Measurements from ENCODE around the gene CLCN4.

The CLCN4 gene

GRCh38 chrX:10244915-10245622 lies 88.3 kb downstream of the CLCN4 start:
- no peak for DNase-seq (ENCODE audit: low spot score)

- DNase-seq (ENCODE audit: low spot score), result no peak
Measured at GRCh38 chrX:10245886-10246285, 89.1 kb downstream of the CLCN4 start.

DNA sequence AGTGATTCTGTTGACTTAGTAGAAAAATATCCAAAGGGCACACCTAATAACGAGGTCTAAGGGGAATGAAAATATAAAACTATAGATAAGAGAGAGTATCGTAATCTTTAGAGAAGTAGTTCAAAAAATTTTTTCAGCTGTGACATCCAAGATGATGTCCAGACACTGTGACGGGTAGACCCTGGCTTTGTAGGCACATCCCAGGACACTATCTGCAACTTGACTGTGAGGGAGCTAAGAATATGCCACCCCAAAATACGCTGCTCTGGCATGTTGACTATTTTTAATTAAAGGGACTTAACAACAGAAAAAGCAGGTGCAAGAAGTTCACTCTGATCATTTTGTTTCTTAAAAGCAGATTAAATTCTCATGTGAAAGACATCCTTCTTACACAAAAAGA lies 89.5 kb downstream of the CLCN4 start:
- no peak for DNase-seq (ENCODE audit: low spot score)

- DNase-seq (ENCODE audit: low spot score), result no peak
Measured at GRCh38 chrX:10246846-10247245, 90.1 kb downstream of the CLCN4 start.

GRCh38 chrX:10254739-10255138 lies 98.0 kb downstream of the CLCN4 start:
- DNase-seq (ENCODE audit: low spot score), result no peak

GRCh38 chrX:10259716-10260115 lies 102.9 kb downstream of the CLCN4 start:
- DNase-seq (ENCODE audit: low spot score), result no peak

DNA sequence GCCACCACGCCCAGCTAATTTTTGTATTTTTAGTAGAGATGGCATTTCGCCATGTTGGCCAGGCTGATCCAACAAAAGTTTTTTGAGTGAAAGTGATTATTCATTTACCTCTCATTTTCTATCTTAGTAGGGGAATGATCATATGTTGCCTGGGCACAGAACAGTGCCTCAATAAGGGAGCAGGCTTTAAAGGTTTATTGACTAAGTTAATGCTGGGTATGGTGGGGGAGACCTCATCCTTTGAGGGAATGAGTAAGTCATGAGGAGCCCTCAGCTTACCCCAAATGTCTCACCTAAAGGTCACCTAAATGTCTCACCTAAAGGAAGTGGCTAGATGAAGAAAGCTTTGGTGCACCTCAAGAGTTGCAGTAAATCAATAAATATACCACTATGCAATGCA lies 109.0 kb downstream of the CLCN4 start:
- no peak for DNase-seq (ENCODE audit: low spot score)

DNA sequence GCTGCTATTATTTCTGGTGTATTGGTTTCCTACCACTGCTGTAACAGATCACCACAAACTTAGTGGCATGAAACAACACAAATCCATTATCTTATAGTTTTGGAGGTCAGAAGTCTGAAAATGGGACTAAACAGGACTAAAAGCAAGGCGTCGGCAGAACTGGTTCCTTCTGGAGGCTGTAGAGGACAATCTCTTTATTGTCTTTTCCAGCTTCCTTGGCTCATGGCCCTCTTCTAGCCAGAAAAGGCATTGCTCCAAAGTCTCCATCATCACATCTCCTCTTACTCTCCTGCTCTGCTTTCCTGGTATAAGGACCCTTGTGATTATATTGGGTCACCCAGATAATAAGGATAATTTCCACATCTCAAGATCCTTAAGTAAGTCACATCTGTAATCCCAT lies 121.9 kb downstream of the CLCN4 start:
- no peak for DNase-seq (ENCODE audit: low spot score)

DNA sequence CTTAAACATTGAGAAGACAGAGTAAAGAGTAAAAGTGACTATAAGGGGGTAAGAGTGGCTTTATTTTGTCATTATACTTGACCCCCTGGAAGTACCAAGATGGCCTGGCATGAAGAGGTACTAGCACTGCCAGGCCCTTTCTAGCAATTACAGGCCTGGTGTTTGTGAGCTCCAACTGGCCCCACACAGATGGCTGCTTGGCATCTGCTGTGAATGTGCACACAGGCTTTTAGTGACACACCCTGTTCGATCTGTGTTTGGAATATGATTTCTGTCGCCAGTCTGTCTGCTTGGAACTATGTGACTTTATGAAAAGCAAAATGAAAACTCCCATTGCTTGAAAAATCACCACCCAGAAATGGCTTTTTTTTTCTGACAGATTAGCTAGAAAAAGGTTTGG lies 123.3 kb downstream of the CLCN4 start:
- DNase-seq (ENCODE audit: low spot score), result no peak

GRCh38 chrX:10282490-10282889 lies 125.7 kb downstream of the CLCN4 start:
- DNase-seq (ENCODE audit: low spot score), result no peak

- no peak for DNase-seq (ENCODE audit: low spot score)
Measured at GRCh38 chrX:10286195-10286594, 129.4 kb downstream of the CLCN4 start.

All from CD4-positive, alpha-beta T cell treated with Interleukin-2 at 100 ng/mL for 4 hours (primary cell).